Keratinocyte (primary cell): ENCODE data around the gene XIAP.

Experiments
- CTCF ChIP-seq, 3 experiments: IDR thresholded peaks in 1 of 3; conservative IDR thresholded peaks in 1 of 3; optimal IDR thresholded peaks in 1 of 3; 2 replicates in 2 of 3; 3 replicates in 1 of 3; pipeline versions ENCODE3 to v1.5.1; 2011; ENCODE audit warnings: low read length in 3 of 3, mild to moderate bottlenecking in 3 of 3, moderate library complexity in 2 of 3, control low read depth in 1 of 3, inconsistent platforms in 1 of 3; ENCODE audit not compliant: insufficient read depth in 2 of 3; ENCODE audit errors: extremely low read depth in 1 of 3
- EZH2 ChIP-seq: IDR thresholded peaks from one replicate; pipeline ENCODE4 v1.6.1; 2012; ENCODE audit warnings: inconsistent platforms, mild to moderate bottlenecking, low read length, moderate library complexity

GRCh38 chrX:123878252-123878721 is 18.4 kb downstream of the XIAP start:
- no peak for TF ChIP-seq CTCF (optimal IDR thresholded peaks at IDR 0.05 in 1 of 3, IDR thresholded peaks at IDR 0.05 in 1 of 3, conservative IDR thresholded peaks at IDR 0.05 in 1 of 3; ENCODE audit: extremely low read depth in 1 of 3, insufficient read depth in 2 of 3, low read length in 3 of 3)
- no peak for TF ChIP-seq EZH2
